GM23248 (cell line): Measurements from ENCODE around the gene A1BG. TPM values are rescaled to one million over a fixed set of nuclear protein-coding genes. Genes with fewer than 3 reads are reported as not detected.

Experiments used
- DNase-seq: peaks from one replicate; pipeline ENCODE4 v3.0.0-alpha.2; 2015
- H2AFZ ChIP-seq: fragments of 200-600 bp; sonication (generic); 2 replicates; pipeline ENCODE4 v1.6.1; 2016; ENCODE audit warnings: antibody characterized with exemption
- H3F3A ChIP-seq: fragments of 200-600 bp; sonication (generic); 2 replicates; pipeline ENCODE4 v1.6.1; 2016; ENCODE audit warnings: mild to moderate bottlenecking, antibody characterized with exemption, mixed run types; ENCODE audit not compliant: insufficient read depth
- H3K27ac ChIP-seq: fragments of 200-600 bp; sonication (generic); 2 replicates; pipeline ENCODE4 v1.5.1; 2016; ENCODE audit warnings: mild to moderate bottlenecking
- H3K27me3 ChIP-seq: fragments of 200-600 bp; sonication (generic); replicated peaks from 2 replicates; pipeline ENCODE4 v1.6.1; 2016; ENCODE audit warnings: mild to moderate bottlenecking; ENCODE audit not compliant: insufficient read depth
- H3K36me3 ChIP-seq: fragments of 200-600 bp; sonication (generic); 2 replicates; pipeline ENCODE4 v1.6.1; 2016; ENCODE audit warnings: low read depth, mild to moderate bottlenecking
- H3K4me1 ChIP-seq: fragments of 200-600 bp; sonication (generic); 2 replicates; pipeline ENCODE4 v1.6.1; 2016; ENCODE audit warnings: mild to moderate bottlenecking; ENCODE audit not compliant: insufficient read depth
- H3K4me2 ChIP-seq: fragments of 200-600 bp; sonication (generic); one replicate; pipeline ENCODE4 v1.6.1; 2016; ENCODE audit warnings: mild to moderate bottlenecking; ENCODE audit not compliant: unreplicated experiment
- H3K4me3 ChIP-seq: fragments of 200-600 bp; sonication (generic); 2 replicates; pipeline ENCODE4 v1.5.1; 2016; ENCODE audit warnings: mild to moderate bottlenecking
- H3K79me2 ChIP-seq: fragments of 200-600 bp; sonication (generic); 2 replicates; pipeline ENCODE4 v1.6.1; 2016; ENCODE audit warnings: mild to moderate bottlenecking; ENCODE audit not compliant: insufficient read depth
- H3K9ac ChIP-seq: fragments of 200-600 bp; sonication (generic); 2 replicates; pipeline ENCODE4 v1.6.1; 2016; ENCODE audit warnings: mild to moderate bottlenecking
- H3K9me2 ChIP-seq: fragments of 200-600 bp; sonication (generic); 2 replicates; pipeline ENCODE4 v1.6.1; 2016; ENCODE audit warnings: mixed run types, mild to moderate bottlenecking, moderate library complexity; ENCODE audit not compliant: insufficient read depth
- H3K9me3 ChIP-seq: fragments of 200-600 bp; sonication (generic); one replicate; pipeline ENCODE4 v1.6.1; 2017; ENCODE audit warnings: low read depth
- H4K20me1 ChIP-seq: fragments of 200-600 bp; sonication (generic); 2 replicates; pipeline ENCODE4 v1.6.0; 2016; ENCODE audit not compliant: insufficient read depth
- EZH2 ChIP-seq: fragments of 200-600 bp; sonication (generic); IDR thresholded peaks from 2 replicates; pipeline ENCODE4 v1.6.1; 2018; ENCODE audit warnings: antibody characterized with exemption, mild to moderate bottlenecking; ENCODE audit not compliant: insufficient read depth, poor library complexity, severe bottlenecking
- EZH2phosphoT487 ChIP-seq: fragments of 200-600 bp; sonication (generic); IDR thresholded peaks from 2 replicates; pipeline ENCODE4 v1.6.1; 2018; ENCODE audit warnings: antibody characterized with exemption, moderate library complexity, mild to moderate bottlenecking, low read depth; ENCODE audit not compliant: insufficient read depth
- WGBS, 2 experiments: methylation state at CpG; one replicate each; pipeline ENCODE4 v1.1.6; 2015 to 2017; ENCODE audit warnings: low lambda C conversion rate in 2 of 2, low coverage in 1 of 2; ENCODE audit errors: missing lambda C conversion rate in 2 of 2; 5-methylcytosine and 5-hydroxymethylcytosine counted together
- in situ Hi-C: fragments of 300-500 bp; cut with MboI; formaldehyde crosslinking; loops from 2 replicates; pipeline ENCODE4 v1.15.0; 2020
- polyA plus RNA-seq: library from polyadenylated mRNA; unstranded; fragments of >200 nt; fragmentation: Nextera tagmentation; extraction: Ambion mirVana; gene quantifications from 2 replicates; pipeline ENCODE4 v1.2.1, GENCODE V29; 2016
- total RNA-seq: library from RNA; depleted of rRNA; stranded (reverse); fragments of >200 nt; shearing (Covaris generic); gene quantifications from 2 replicates; pipeline ENCODE4 v1.2.3, GENCODE V29; 2014

A1BG gene
- total and polyA plus RNA-seq, 2 experiments from 2014 or later, result 22.0 to 31.3 TPM

DNA sequence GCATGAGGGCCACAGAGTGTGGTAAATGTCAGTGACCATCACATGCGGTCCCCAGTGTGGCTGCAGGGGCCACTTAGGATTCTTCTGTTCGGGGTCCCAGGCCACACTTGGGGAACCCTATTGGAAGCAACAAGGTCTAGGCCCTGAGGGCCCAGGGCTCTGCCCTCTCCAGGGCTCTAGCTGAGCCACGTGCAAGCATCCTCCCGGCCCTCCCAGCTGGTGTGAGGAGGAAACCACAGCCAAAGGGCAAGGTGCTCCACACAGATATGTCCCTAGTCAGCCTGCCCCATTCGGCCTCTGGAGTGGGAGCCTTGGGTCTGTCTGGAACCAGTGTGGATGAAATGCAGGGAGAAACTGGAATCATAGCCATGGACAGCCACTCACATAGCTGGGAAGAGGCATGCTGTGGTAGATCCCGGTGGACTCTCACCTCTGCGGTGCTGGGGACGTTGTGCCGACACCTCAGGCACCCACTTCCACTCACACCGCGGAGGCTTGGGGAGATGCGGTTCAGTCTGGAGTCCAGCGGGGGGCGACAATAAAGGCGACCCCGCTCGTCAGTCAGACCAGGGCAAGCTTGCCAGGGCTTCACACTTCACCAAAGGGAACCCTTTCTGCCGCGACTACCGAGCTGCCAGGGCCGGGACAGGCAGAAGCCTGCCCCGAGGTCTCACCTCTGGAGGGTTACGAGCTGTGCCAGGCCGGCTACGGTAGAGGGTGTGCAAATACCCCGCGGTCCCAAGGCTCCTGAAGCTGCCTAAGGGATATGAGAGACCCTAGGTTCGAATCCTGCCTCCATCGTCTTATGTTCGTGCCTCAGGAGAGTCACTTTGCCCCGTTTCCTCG is 13.5 kb upstream of the A1BG start:
- in situ Hi-C loops, result no loop called here
- Histone ChIP-seq H3K9me2 (no peaks in the 10 kb centered on the region), H3K4me1 (no peaks in the 10 kb centered on the region), H3K36me3 (no peaks in the 10 kb centered on the region), H3K9me3 (no peaks in the 10 kb centered on the region), H3K27ac (no peak overlapping the region), H2AFZ (no peak overlapping the region), H4K20me1 (no peaks in the 10 kb centered on the region), H3K27me3 (no peaks in the 10 kb centered on the region), H3K79me2 (no peaks in the 10 kb centered on the region), H3K9ac (no peak overlapping the region), H3K4me2 (no peak overlapping the region), H3K4me3 (no peak overlapping the region), H3F3A (0 out of 2 replicates have a peak, but pooled peaks cover under 1% of the 10 kb centered on the region)
- DNase-seq, result no peak
- no peak for TF ChIP-seq EZH2phosphoT487
- TF ChIP-seq EZH2, result no peak
- 75 to 81% methylated on average over 27 to 32 of the region's 32 CpGs for WGBS, 2 experiments

DNA sequence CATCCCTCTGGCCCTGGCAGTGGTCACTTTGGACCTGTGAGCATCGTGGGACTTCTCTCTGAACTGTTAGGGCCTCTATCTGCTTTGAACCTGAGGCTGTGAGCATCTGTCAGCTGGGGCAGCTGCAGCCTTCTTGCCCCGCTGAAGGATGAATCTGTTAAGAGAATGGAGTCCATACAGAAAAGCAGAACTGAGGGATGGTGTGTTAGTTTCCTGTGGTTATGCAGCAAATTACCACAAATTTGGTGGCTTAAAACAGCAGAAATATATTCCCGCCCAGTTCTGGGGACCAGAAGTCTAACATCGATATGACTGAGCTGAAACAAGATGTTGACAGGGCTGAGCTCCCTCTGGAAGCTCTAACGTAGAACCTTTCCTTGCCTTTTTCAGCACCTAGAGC is 10.9 kb upstream of the A1BG start:
- no peak for DNase-seq
- H3K9me2 ChIP-seq, result no peaks in the 10 kb centered on the region
- H3K27me3 ChIP-seq, result no peaks in the 10 kb centered on the region
- no peak overlapping the region for H3K4me2 ChIP-seq
- TF ChIP-seq EZH2phosphoT487, result no peak
- no peak for TF ChIP-seq EZH2
- H3K4me3 ChIP-seq, result no peak overlapping the region
- WGBS, 2 experiments, result 57% methylated on average over 5 of the region's 5 CpGs
- no peak overlapping the region for H2AFZ ChIP-seq
- in situ Hi-C loops, result no loop called here
- H3K79me2 ChIP-seq, result no peaks in the 10 kb centered on the region
- no peaks in the 10 kb centered on the region for H4K20me1 ChIP-seq
- H3K27ac ChIP-seq, result no peak overlapping the region
- H3K36me3 ChIP-seq, result no peaks in the 10 kb centered on the region
- peaks cover 4% of the 10 kb centered on the region; the same call in 1 of the 2 replicates for H3K4me1 ChIP-seq
- no peaks in the 10 kb centered on the region for H3K9me3 ChIP-seq
- no peak overlapping the region for H3K9ac ChIP-seq
- H3F3A ChIP-seq, result peaks cover 11% of the 10 kb centered on the region; the same call in 1 of the 2 replicates

DNA sequence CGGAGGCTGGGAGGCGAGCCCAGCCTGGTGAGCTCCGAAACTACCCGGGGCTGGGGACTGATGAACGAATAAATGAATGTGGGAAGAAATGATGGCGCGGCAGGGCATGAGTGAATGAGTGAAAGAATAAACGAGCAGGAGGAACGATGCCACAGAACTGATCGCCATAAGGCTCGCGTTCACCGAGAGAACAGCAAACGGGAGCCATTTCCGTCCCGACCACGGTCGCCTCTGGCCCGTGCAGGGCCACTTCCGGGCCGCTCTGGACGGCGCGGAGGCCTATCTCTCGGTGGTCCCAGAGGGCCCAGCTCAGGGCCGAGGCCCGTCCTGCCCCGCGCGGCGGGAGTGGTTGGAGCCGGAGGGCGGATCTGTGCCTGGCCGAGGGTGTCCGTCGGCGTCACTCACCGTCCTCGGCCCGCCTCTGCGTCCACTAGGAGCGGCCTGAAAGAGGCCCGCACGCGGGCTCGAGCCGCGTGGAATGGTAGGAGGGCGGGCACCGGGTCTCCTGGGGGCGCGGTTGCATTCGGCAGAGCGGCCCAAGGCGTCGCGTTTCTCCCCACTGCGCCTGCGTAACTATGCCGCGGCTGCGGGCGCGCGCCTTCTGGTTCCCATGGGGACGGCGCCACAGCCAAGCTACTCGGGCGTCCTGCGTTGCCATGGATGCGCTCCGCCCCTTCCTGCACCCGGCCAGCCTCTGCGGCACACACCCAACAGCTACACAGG is 9.1 kb upstream of the A1BG start, which contains the start of gene ZNF497:
TSS of gene ZNF497 (minus strand) at position 480 of the 723 bp plus-strand sequence. CDS start 5,116 bp downstream, outside the sequence.
- WGBS, 2 experiments, result 1% methylated on average over 63 to 69 of the region's 74 CpGs
- peak; percentile 98 for DNase-seq
- no peaks in the 10 kb centered on the region for H3K9me2 ChIP-seq
- H3K79me2 ChIP-seq, result no peaks in the 10 kb centered on the region
- peak within 1 kb of the TSS; percentile 95 for H2AFZ ChIP-seq
- H3K27ac ChIP-seq, result peak within 1 kb of the TSS; percentile 90
- no peaks in the 10 kb centered on the region for H4K20me1 ChIP-seq
- H3K9me3 ChIP-seq, result no peaks in the 10 kb centered on the region
- peak within 1 kb of the TSS; percentile 88 for H3K9ac ChIP-seq
- no peak for TF ChIP-seq EZH2phosphoT487
- TF ChIP-seq EZH2, result no peak
- H3K27me3 ChIP-seq, result no peaks in the 10 kb centered on the region
- no peaks in the 10 kb centered on the region for H3K36me3 ChIP-seq
- H3K4me1 ChIP-seq, result peaks cover 4% of the 10 kb centered on the region; the same call in 1 of the 2 replicates
- peak within 1 kb of the TSS; percentile 82 for H3K4me2 ChIP-seq
- H3K4me3 ChIP-seq, result peak within 1 kb of the TSS; percentile 73
- peaks cover 11% of the 10 kb centered on the region; the same call in 1 of the 2 replicates for H3F3A ChIP-seq
- in situ Hi-C loops, result no loop called here

DNA sequence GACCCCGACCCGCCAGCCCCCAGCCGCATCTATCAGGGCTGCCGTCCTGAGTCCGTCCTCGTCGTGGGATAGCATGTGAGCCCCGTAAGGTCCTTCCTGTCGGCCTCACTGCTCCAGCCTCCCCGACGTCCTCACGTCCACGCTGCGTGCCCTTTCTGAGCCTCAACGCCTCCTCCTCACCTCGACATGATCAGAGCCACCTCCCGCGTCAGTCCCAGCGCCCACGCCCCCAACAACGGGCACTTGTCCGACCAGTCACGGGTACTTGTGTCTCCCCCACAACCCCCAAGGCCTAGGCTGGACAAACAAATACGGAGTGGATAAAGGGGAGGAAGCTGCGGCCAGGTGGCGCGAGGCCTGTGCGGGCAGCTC is 8.6 kb upstream of the A1BG start:
- H3K4me2 ChIP-seq, result peak overlapping the region; percentile 82
- H2AFZ ChIP-seq, result peak overlapping the region; percentile 95
- H3F3A ChIP-seq, result peaks cover 11% of the 10 kb centered on the region; the same call in 1 of the 2 replicates
- H3K79me2 ChIP-seq, result no peaks in the 10 kb centered on the region
- peak overlapping the region; percentile 73 for H3K4me3 ChIP-seq
- DNase-seq, result no peak
- peak overlapping the region; percentile 90 for H3K27ac ChIP-seq
- in situ Hi-C loops, result no loop called here
- H3K9me3 ChIP-seq, result no peaks in the 10 kb centered on the region
- WGBS, 2 experiments, result 6 to 10% methylated on average over 27 to 28 of the region's 28 CpGs
- H3K4me1 ChIP-seq, result peaks cover 4% of the 10 kb centered on the region; the same call in 1 of the 2 replicates
- no peaks in the 10 kb centered on the region for H3K9me2 ChIP-seq
- no peaks in the 10 kb centered on the region for H4K20me1 ChIP-seq
- no peaks in the 10 kb centered on the region for H3K36me3 ChIP-seq
- TF ChIP-seq EZH2phosphoT487 (no peak), EZH2 (no peak)
- H3K27me3 ChIP-seq, result no peaks in the 10 kb centered on the region
- H3K9ac ChIP-seq, result peak overlapping the region; percentile 88
